Central memory CD8-positive, alpha-beta T cell (primary cell): ENCODE results near the gene PAK1.
"Not testable (repeated sequence)": the region's sequence is repeated elsewhere in the genome, so short reads cannot be mapped to it uniquely, and the experiment has no call there.

ENCODE experiments used
- ATAC-seq: fragments of 150-1000 bp; cut with Tn5 transposase; replicated peaks from 2 replicates; pipeline ENCODE4 v1.10.0; 2022; ENCODE audit warnings: mild to moderate bottlenecking, moderate FRiP score, moderate number of reproducible peaks; ENCODE audit not compliant: poor library complexity, severe bottlenecking; ENCODE audit errors: extremely low read depth
- DNase-seq, 2 donors: peaks; one replicate each; pipeline ENCODE4 v3.0.0; 2021; ENCODE audit warnings: low spot score in 2 of 2
- H3K27ac Mint-ChIP-seq: one replicate; pipeline ENCODE4 v1.8.0; 2022; ENCODE audit warnings: low read depth, mild to moderate bottlenecking, moderate library complexity, mixed read lengths
- H3K27me3 Mint-ChIP-seq: one replicate; pipeline ENCODE4 v1.8.0; 2022; ENCODE audit warnings: mixed read lengths
- H3K36me3 Mint-ChIP-seq: one replicate; pipeline ENCODE4 v1.8.0; 2022; ENCODE audit warnings: mild to moderate bottlenecking, moderate library complexity, mixed read lengths; ENCODE audit not compliant: insufficient read depth
- H3K4me1 Mint-ChIP-seq: one replicate; pipeline ENCODE4 v1.8.0; 2022; ENCODE audit warnings: mixed read lengths
- H3K4me3 Mint-ChIP-seq: one replicate; pipeline ENCODE4 v1.8.0; 2022; ENCODE audit warnings: mild to moderate bottlenecking, moderate library complexity, mixed read lengths
- H3K9me3 Mint-ChIP-seq: one replicate; pipeline ENCODE4 v1.8.0; 2022; ENCODE audit warnings: mixed read lengths

PAK1 gene

DNA sequence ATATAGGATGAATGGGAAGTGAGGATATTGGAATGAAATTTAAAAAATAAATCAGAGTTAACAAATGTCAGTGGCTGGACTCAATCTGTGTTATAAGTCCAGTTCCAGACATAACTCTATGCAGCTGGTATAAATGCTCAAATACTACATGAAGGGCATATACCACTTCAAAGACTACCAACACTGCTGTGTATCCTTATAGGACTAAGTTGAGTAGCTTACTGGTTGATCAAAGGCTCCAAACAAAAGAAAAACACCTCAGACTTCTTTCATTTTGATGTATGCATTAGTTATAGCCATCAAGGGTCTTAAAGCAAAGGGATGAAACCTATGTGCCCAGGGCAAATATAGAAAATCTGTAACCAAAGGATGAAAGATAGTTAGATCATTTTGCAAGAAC lies 86.2 kb downstream of the PAK1 start:
- Mint-ChIP-seq H3K9me3 (no peaks in the 10 kb centered on the region), H3K4me1 (peaks cover 5% of the 10 kb centered on the region), H3K27me3 (no peaks in the 10 kb centered on the region), H3K27ac (no peak overlapping the region), H3K36me3 (peaks cover 4% of the 10 kb centered on the region), H3K4me3 (no peak overlapping the region)
- ATAC-seq (no peak), DNase-seq (no peak)

DNA sequence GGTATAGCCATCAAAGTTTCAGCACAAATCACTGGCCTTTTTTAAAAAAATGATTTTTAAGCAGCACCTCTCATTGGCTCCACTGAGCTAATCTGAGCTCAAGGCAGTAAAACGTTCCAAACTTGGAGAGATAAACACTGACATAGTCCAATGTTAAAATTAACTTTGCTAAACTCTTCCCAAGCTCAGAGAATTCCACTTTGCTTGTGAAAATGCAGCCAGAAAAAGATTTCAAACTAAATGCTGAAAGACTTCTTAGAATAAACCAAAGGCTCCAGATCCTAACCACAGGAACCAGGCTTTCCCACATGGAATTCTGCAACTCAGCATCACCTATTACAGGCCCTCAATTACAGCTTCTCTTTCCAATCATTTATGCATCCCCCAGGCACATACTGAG lies 87.7 kb downstream of the PAK1 start:
- H3K27me3 Mint-ChIP-seq: no peaks in the 10 kb centered on the region
- DNase-seq (no peak), ATAC-seq (no peak)
- H3K4me3 Mint-ChIP-seq: no peak overlapping the region
- H3K36me3 Mint-ChIP-seq: peaks cover 4% of the 10 kb centered on the region
- H3K9me3 Mint-ChIP-seq: no peaks in the 10 kb centered on the region
- no peak overlapping the region for H3K27ac Mint-ChIP-seq
- H3K4me1 Mint-ChIP-seq: peaks cover 5% of the 10 kb centered on the region

DNA sequence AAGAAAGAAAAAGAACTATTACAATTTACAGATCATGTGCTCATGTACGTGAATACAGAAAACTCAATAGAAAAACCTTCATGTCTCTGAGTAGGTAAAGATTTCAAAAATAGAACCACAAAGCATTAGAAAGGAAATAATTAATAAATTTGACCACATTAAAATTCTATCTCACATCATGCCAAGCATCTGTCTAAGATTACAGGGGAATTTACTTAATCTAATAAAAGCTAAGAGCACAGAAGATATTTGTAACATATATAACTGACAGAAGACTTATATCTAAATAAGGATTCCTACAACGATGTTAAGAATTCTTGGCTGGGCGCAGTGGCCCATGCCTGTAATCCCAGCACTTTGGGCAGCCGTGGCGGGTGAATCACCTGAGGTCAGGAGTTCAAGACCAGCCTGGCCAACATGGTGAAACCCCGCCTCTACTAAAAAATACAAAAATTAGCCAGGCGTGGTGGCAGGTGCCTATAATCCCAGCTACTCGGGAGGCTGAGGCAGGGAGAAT lies 88.6 kb downstream of the PAK1 start:
- not testable (repeated sequence) for H3K9me3 Mint-ChIP-seq, ATAC-seq, H3K27me3 Mint-ChIP-seq, H3K4me1 Mint-ChIP-seq, H3K36me3 Mint-ChIP-seq, H3K4me3 Mint-ChIP-seq, H3K27ac Mint-ChIP-seq, DNase-seq

DNA sequence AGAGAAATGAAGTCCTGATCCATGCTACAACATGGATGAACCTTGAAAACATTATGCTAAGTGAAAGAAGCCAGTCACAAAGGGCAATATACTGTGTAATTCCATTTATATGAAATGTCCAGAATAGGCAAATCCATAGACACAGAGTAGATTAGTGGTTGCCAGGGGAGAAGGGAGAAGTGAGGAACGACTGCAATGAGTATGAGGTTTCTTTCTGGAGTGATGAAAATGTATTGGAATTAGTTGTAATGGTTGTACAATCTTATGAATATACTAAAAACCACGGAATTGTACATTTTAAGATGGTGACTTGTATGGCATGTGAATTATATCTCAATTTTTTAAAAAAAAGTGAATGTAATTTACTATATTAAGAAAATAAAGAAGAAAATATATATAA lies 89.3 kb downstream of the PAK1 start:
- H3K27ac Mint-ChIP-seq: no peak overlapping the region
- no peaks in the 10 kb centered on the region for H3K9me3 Mint-ChIP-seq
- peaks cover 5% of the 10 kb centered on the region for H3K4me1 Mint-ChIP-seq
- H3K4me3 Mint-ChIP-seq: no peak overlapping the region
- H3K27me3 Mint-ChIP-seq: no peaks in the 10 kb centered on the region
- H3K36me3 Mint-ChIP-seq: peaks cover 7% of the 10 kb centered on the region
- no peak for ATAC-seq
- no peak for DNase-seq

DNA sequence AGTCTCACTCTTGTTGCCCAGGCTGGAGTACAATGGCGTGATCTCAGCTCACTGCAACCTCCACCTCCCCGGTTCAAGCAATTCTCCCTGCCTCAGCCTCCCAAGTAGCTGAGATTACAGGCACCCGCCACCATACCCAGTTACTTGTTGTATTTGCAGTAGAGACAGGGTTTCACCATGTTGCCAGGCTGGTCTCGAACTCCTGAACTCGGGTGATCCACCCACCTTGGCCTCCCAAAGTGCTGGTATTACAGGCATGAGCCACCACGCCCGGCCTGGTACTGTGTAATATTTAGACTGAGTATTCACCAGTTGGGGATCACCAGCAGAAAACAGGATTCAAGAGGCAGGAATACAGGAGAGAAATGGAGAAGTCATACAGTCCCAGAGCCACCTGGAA lies 90.5 kb downstream of the PAK1 start:
- DNase-seq, H3K27ac Mint-ChIP-seq, H3K36me3 Mint-ChIP-seq, H3K9me3 Mint-ChIP-seq, H3K4me1 Mint-ChIP-seq, H3K4me3 Mint-ChIP-seq, H3K27me3 Mint-ChIP-seq, ATAC-seq: not testable (repeated sequence)

DNA sequence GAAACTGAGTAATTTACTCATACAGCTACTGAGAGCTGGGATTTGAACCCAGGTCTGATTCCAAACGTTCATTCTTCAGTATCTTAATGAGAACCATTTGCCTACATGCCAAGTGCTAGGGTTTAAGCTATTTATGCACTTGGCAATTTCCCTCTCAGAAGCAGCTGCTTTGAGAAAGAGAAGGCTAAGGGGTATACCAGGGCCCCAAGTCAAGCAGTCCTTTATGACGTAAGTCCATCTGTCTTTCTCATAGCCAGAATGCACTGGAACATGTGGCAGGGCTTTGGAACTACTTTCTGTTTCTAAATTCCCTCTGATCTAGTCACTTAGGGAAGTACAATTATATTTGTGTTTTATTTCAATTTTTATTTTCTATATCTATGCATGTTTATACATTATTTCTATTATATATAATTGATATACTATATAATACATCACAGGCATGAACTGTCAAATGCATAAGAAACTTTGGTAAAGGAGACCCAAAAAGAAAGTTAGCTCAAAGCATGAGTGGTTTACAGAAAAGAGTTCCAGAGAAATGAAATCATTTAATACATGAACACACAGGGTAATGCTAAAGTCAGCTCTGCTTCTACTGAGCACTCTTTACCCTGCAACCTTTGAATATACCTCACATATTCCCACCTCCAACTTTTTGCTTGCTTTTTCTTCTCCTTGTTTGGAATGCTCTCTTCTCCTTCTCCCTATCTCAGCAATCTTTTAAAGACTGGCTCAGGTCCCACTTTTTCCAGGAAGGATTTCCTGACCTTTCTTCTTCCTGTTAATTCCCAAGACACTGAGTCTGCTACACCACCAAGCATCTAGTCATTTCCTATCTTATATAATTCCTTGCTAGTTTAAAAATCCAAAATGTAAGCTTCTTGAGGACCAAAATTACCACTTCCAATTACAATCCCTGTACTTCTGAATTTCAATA lies 91.9 kb downstream of the PAK1 start:
- H3K36me3 Mint-ChIP-seq: peaks cover 9% of the 10 kb centered on the region
- H3K27me3 Mint-ChIP-seq: no peaks in the 10 kb centered on the region
- ATAC-seq (no peak), DNase-seq (no peak)
- H3K9me3 Mint-ChIP-seq: no peaks in the 10 kb centered on the region
- H3K4me1 Mint-ChIP-seq: peaks cover 5% of the 10 kb centered on the region
- no peak overlapping the region for H3K4me3 Mint-ChIP-seq
- no peak overlapping the region for H3K27ac Mint-ChIP-seq

DNA sequence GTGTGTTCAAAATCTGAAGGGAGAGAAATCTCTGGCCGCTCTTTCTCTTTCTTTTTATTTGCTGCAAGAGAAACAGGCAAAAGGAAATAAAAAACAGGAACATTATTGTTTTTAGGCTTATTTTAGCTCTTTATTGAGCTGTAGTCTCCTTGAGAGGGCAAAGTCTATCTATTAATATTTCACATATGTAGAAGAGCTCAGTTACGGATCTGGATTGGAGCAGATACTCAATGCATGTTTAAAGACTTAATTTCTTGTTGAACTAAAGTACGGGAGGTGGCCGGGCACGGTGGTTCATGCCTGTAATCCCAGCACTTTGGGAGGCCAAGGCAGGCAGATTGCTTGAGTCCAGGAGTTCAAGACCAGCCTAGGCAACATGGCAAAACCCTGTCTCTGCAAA lies 94.0 kb downstream of the PAK1 start:
- H3K36me3 Mint-ChIP-seq: peaks cover 9% of the 10 kb centered on the region
- no peak overlapping the region for H3K4me3 Mint-ChIP-seq
- no peak for ATAC-seq
- H3K4me1 Mint-ChIP-seq: no peaks in the 10 kb centered on the region
- no peak overlapping the region for H3K27ac Mint-ChIP-seq
- DNase-seq: no peak
- no peaks in the 10 kb centered on the region for H3K9me3 Mint-ChIP-seq
- H3K27me3 Mint-ChIP-seq: no peaks in the 10 kb centered on the region

DNA sequence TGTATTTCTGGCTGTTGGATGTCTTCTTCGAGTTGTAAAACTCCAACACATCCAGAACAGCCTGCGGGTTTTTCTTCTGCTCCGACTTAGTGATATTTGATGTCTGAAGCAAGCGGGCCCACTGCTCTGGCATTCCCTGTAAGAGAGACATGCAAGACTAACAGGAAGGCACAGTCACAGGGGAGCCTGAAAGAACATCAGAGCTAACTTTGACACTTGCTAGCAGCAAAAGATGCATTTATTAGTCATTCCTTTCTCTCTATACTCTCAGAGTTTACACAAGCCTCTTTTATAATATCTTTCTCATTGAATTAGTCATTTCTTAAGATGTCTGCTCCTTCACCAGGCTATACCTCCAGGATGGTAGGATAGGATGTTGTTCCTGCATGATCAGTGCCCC lies 94.6 kb downstream of the PAK1 start:
- no peaks in the 10 kb centered on the region for H3K4me1 Mint-ChIP-seq
- H3K27me3 Mint-ChIP-seq: no peaks in the 10 kb centered on the region
- ATAC-seq: no peak
- H3K27ac Mint-ChIP-seq: no peak overlapping the region
- H3K4me3 Mint-ChIP-seq: no peak overlapping the region
- peaks cover 12% of the 10 kb centered on the region for H3K36me3 Mint-ChIP-seq
- no peak for DNase-seq
- no peaks in the 10 kb centered on the region for H3K9me3 Mint-ChIP-seq

DNA sequence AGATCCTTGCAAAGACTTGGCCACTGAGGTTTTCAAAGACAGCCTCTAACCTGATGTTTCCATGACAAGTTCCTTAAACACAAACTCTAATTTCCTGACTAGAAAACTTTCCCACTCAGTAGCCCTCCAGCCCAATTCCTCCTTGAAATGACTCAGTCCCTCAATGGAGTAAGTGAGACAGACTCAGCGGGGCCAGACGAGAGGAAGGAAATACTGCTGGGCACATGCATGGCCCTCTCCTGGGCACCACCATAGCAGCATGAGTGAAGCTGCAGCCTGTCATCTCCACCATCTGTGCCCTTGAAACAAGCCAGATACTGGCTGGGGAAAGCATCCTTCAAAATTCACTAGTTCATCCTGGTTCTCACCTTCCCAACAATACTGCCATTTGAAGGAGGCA lies 96.2 kb downstream of the PAK1 start:
- no peak for ATAC-seq
- no peak for DNase-seq
- Mint-ChIP-seq H3K27ac (no peak overlapping the region), H3K4me1 (no peaks in the 10 kb centered on the region), H3K36me3 (peaks cover 12% of the 10 kb centered on the region), H3K27me3 (no peaks in the 10 kb centered on the region), H3K9me3 (no peaks in the 10 kb centered on the region), H3K4me3 (no peak overlapping the region)

DNA sequence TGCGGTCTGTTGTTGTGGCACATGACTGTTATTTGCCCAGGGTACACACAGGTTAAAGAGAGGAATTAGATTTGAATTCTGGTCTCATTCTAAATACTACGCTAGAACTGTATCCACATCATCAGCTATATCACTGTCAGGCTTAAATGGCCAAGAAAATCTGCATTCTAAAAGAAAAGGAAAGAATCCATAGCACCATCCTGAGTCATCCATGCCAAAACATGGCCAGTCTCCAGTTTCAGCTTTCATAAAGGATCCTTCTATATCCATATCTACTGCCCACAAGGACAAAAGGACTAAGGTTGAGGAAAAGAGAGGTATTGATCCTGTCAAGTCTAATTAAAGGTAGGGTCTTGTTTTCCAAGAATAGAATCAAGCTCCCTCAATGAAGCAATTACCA lies 98.8 kb downstream of the PAK1 start:
- no peak for ATAC-seq
- no peak for DNase-seq
- Mint-ChIP-seq H3K4me1 (no peaks in the 10 kb centered on the region), H3K9me3 (no peaks in the 10 kb centered on the region), H3K27me3 (no peaks in the 10 kb centered on the region), H3K4me3 (no peak overlapping the region), H3K36me3 (peaks cover 10% of the 10 kb centered on the region), H3K27ac (no peak overlapping the region)

DNA sequence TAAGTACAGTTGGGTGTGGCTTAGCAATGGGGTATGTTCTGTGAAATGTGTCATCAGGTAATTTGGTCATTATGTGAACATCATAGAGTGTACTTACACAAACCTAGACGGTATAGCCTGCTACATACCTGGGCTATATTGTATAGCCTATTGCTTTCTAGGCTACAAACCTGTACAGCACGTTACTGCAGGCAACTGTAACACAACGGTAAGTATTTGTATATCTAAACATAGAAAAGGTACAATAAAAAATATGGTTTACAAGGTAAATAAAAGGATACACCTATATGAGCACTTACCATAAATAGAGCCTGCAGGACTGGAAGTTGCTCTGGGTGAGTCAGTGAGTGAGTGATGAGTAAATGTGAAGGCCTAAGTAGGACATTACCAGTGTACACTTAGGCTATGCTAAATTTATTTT lies 99.3 kb downstream of the PAK1 start:
- H3K4me1 Mint-ChIP-seq: no peaks in the 10 kb centered on the region
- H3K9me3 Mint-ChIP-seq: no peaks in the 10 kb centered on the region
- peaks cover 8% of the 10 kb centered on the region for H3K36me3 Mint-ChIP-seq
- DNase-seq (no peak), ATAC-seq (no peak)
- no peaks in the 10 kb centered on the region for H3K27me3 Mint-ChIP-seq
- no peak overlapping the region for H3K4me3 Mint-ChIP-seq
- no peak overlapping the region for H3K27ac Mint-ChIP-seq

DNA sequence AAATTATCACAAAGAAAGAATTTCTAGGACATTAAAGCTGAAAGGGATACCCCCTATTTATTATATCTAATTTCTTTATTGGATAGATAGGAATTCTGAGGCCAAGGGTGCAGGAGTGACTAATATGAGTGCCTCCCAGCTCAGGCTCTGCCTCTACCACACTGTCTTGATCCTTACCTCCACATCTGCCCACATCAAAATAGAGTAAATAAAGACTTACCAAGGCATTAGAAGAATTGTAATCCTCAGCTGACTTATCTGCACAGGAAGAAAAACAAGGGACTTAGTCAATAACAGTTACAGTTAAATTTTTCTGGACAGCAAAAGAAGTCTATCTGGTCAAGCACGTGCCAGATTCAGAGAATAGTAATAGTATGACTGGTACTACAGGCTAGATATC lies 99.8 kb downstream of the PAK1 start:
- H3K4me1 Mint-ChIP-seq: no peaks in the 10 kb centered on the region
- no peak overlapping the region for H3K4me3 Mint-ChIP-seq

DNA sequence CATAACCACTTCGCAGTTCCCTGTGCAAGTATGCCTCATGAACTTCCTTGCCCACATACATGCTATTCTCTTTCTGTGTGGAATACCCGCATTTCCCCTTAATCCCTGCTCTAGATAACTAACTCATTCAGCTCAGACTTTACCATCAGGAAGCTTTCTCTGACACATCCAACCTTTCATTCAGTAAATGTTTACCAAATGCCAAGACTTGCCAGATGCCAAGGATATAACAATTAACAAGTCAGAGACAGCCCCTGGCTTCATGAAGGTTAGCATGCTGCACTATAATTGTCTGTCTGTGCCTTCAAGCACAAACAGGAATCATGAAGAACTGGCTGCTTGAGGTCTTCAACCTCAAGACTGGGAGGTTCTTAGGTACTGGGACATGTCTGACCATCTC lies 101.2 kb downstream of the PAK1 start:
- no peak for ATAC-seq
- H3K9me3 Mint-ChIP-seq: no peaks in the 10 kb centered on the region
- peaks cover 5% of the 10 kb centered on the region for H3K36me3 Mint-ChIP-seq
- no peaks in the 10 kb centered on the region for H3K27me3 Mint-ChIP-seq
- no peak for DNase-seq
- no peak overlapping the region for H3K27ac Mint-ChIP-seq
- no peak overlapping the region for H3K4me3 Mint-ChIP-seq
- H3K4me1 Mint-ChIP-seq: no peaks in the 10 kb centered on the region

More for the DNA sequence above, 99.8 kb downstream of the PAK1 start:
- ATAC-seq (no peak), DNase-seq (no peak)
- Mint-ChIP-seq H3K27me3 (no peaks in the 10 kb centered on the region), H3K36me3 (peaks cover 7% of the 10 kb centered on the region), H3K27ac (no peak overlapping the region), H3K9me3 (no peaks in the 10 kb centered on the region)
